GM19395 (cell line): ENCODE measurements around the gene DUSP19.
"Not testable (repeated sequence)": the region's sequence is repeated elsewhere in the genome, so short reads cannot be mapped to it uniquely, and the experiment has no call there.

Experiments
- ATAC-seq: cut with Tn5 transposase; IDR thresholded peaks from one replicate; pipeline ENCODE4 v1.9.1; 2021; ENCODE audit warnings: mild to moderate bottlenecking, moderate library complexity; ENCODE audit not compliant: unreplicated experiment

Gene DUSP19

GRCh38 chr2:183078464-183079138 is at the start of gene DUSP19:
DUSP19 (plus strand) TSS chr2:183078747; CDS start chr2:183078934, 187 bp downstream.
- peak; percentile 95 for ATAC-seq

- ATAC-seq = no peak
These were observed 49.3 kb upstream of the DUSP19 start for GRCh38 chr2:183029219-183029618.

GRCh38 chr2:183031911-183032794 is 46.4 kb upstream of the DUSP19 start:
- no peak for ATAC-seq

GRCh38 chr2:183033951-183034350 is 44.6 kb upstream of the DUSP19 start:
- ATAC-seq = no peak

- no peak for ATAC-seq
These were observed 43.7 kb upstream of the DUSP19 start for GRCh38 chr2:183034806-183035205.

- no peak for ATAC-seq
These were observed 43.1 kb upstream of the DUSP19 start for GRCh38 chr2:183035298-183035953.

- peak; percentile 64 for ATAC-seq
These were observed 42.4 kb upstream of the DUSP19 start for GRCh38 chr2:183035954-183036669.

- no peak for ATAC-seq
These were observed 41.4 kb upstream of the DUSP19 start for GRCh38 chr2:183037074-183037552.

GRCh38 chr2:183037553-183038340 is 40.8 kb upstream of the DUSP19 start:
- ATAC-seq = peak; percentile 44

- ATAC-seq = peak; percentile 72
These were observed 39.9 kb upstream of the DUSP19 start, which contains the start of gene NCKAP1 for GRCh38 chr2:183038341-183039300. NCKAP1 (minus strand) TSS chr2:183038457; CDS start chr2:183038099, 358 bp downstream.

GRCh38 chr2:183040604-183041003 is 37.9 kb upstream of the DUSP19 start:
- no peak for ATAC-seq

GRCh38 chr2:183043580-183043979 is 35.0 kb upstream of the DUSP19 start:
- ATAC-seq = not testable (repeated sequence)

- ATAC-seq = not testable (repeated sequence)
These were observed 30.9 kb upstream of the DUSP19 start for GRCh38 chr2:183047486-183048125.

- ATAC-seq = no peak
These were observed 29.1 kb upstream of the DUSP19 start for GRCh38 chr2:183049420-183049819.

- peak; percentile 68 for ATAC-seq
These were observed 21.1 kb upstream of the DUSP19 start for GRCh38 chr2:183057333-183057985.

- ATAC-seq = no peak
These were observed 19.0 kb upstream of the DUSP19 start for GRCh38 chr2:183059561-183059960.

GRCh38 chr2:183060571-183061231 is 17.8 kb upstream of the DUSP19 start:
- ATAC-seq = no peak
